Loucy (cell line): ENCODE data around the gene LATS1.

Experiments used
- EZH2phosphoT487 ChIP-seq: fragments of 200-600 bp; IDR thresholded peaks from 2 replicates; pipeline ENCODE4 v1.6.1; 2018; ENCODE audit warnings: antibody characterized with exemption, mild to moderate bottlenecking, moderate library complexity, borderline replicate concordance
- TF ChIP-seq, protein P1 (sequence below): fragments of 200-600 bp; sonication (generic); conservative IDR thresholded peaks from 2 replicates; pipeline ENCODE4 v1.5.1; 2014; ENCODE audit warnings: mild to moderate bottlenecking, antibody characterized with exemption, low read length

GRCh38 chr6:149729824-149730223 is 11.9 kb upstream of the LATS1 start:
- TF ChIP-seq, protein P1, sequence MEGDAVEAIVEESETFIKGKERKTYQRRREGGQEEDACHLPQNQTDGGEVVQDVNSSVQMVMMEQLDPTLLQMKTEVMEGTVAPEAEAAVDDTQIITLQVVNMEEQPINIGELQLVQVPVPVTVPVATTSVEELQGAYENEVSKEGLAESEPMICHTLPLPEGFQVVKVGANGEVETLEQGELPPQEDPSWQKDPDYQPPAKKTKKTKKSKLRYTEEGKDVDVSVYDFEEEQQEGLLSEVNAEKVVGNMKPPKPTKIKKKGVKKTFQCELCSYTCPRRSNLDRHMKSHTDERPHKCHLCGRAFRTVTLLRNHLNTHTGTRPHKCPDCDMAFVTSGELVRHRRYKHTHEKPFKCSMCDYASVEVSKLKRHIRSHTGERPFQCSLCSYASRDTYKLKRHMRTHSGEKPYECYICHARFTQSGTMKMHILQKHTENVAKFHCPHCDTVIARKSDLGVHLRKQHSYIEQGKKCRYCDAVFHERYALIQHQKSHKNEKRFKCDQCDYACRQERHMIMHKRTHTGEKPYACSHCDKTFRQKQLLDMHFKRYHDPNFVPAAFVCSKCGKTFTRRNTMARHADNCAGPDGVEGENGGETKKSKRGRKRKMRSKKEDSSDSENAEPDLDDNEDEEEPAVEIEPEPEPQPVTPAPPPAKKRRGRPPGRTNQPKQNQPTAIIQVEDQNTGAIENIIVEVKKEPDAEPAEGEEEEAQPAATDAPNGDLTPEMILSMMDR = no peak
- TF ChIP-seq EZH2phosphoT487 = no peak
